Fibroblast of lung (primary cell): Measurements from ENCODE around the gene GIGYF1.
"Not testable (repeated sequence)": the region's sequence is repeated elsewhere in the genome, so short reads cannot be mapped to it uniquely, and the experiment has no call there.

ENCODE experiments used
- CTCF ChIP-seq, 2 donors: IDR thresholded peaks in 1 of 2; conservative IDR thresholded peaks in 1 of 2; 1 replicate in 1 of 2; 2 replicates in 1 of 2; pipeline ENCODE4 v1.5.1; 2011 to 2012; ENCODE audit warnings: low read length in 2 of 2, control low read depth in 1 of 2, inconsistent platforms in 1 of 2, low read depth in 1 of 2, mild to moderate bottlenecking in 1 of 2
- EZH2 ChIP-seq: IDR thresholded peaks from 2 replicates; pipeline ENCODE4 v1.5.1; 2012; ENCODE audit warnings: low read length, control low read depth, mild to moderate bottlenecking; ENCODE audit errors: missing control alignments

- TF ChIP-seq CTCF (conservative IDR thresholded peaks at IDR 0.05 in 1 of 2, IDR thresholded peaks at IDR 0.05 in 1 of 2; ENCODE audit: low read depth in 1 of 2, low read length in 2 of 2); EZH2: not testable (repeated sequence)
Measured at GRCh38 chr7:100662194-100662776, 31.8 kb downstream of the GIGYF1 start.
